D721Med (cell line): ENCODE results near the gene C2orf49.
A peak's percentile ranks its signal among the peaks of the same experiment; 100 is the strongest.
"Not testable (repeated sequence)": the region's sequence is repeated elsewhere in the genome, so short reads cannot be mapped to it uniquely, and the experiment has no call there.

Source experiments
- DNase-seq: peaks from one replicate; pipeline ENCODE4 v3.0.0; 2011; ENCODE audit warnings: low spot score; ENCODE audit not compliant: insufficient read length
- FAIRE-seq: peaks from 2 replicates; lab custom pipeline; 2011; peaks lifted over from hg19 to GRCh38; lab: Jason Lieb, UNC
- TF ChIP-seq, protein P1 (sequence below): IDR thresholded peaks from 2 replicates; pipeline ENCODE4 v1.5.1; 2012; ENCODE audit warnings: mild to moderate bottlenecking, control low read depth; ENCODE audit not compliant: insufficient read depth; ENCODE audit errors: missing control alignments

Gene C2orf49

DNA sequence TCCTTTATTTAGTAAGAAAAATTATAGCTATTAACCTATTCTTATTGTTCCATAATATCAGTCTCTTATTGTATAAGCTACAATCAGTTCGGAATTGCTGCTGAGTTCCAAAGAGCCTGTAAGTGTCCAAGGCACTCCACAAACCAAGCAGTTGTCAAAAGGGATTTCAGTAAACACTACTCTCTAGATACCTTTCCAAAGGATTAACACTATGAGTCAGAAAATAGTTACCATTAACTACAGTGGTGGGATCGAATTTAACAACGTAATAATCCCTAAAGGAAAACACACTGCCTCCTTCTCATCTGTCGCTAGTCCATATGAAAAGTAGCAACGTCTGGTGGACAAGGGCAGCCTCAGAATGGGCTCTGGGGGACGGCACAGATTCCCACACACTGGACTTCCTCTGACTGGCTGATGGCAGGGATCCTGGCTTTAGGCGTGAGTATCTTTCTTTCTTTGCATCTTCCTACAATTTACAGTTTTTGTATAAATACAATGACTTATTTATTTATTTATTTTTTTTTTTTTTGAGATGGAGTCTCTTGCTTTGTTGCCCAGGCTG lies 16.6 kb upstream of the C2orf49 start:
- TF ChIP-seq, protein P1, sequence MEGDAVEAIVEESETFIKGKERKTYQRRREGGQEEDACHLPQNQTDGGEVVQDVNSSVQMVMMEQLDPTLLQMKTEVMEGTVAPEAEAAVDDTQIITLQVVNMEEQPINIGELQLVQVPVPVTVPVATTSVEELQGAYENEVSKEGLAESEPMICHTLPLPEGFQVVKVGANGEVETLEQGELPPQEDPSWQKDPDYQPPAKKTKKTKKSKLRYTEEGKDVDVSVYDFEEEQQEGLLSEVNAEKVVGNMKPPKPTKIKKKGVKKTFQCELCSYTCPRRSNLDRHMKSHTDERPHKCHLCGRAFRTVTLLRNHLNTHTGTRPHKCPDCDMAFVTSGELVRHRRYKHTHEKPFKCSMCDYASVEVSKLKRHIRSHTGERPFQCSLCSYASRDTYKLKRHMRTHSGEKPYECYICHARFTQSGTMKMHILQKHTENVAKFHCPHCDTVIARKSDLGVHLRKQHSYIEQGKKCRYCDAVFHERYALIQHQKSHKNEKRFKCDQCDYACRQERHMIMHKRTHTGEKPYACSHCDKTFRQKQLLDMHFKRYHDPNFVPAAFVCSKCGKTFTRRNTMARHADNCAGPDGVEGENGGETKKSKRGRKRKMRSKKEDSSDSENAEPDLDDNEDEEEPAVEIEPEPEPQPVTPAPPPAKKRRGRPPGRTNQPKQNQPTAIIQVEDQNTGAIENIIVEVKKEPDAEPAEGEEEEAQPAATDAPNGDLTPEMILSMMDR, result no peak
- DNase-seq, result no peak
- FAIRE-seq, result peak; percentile 66

DNA sequence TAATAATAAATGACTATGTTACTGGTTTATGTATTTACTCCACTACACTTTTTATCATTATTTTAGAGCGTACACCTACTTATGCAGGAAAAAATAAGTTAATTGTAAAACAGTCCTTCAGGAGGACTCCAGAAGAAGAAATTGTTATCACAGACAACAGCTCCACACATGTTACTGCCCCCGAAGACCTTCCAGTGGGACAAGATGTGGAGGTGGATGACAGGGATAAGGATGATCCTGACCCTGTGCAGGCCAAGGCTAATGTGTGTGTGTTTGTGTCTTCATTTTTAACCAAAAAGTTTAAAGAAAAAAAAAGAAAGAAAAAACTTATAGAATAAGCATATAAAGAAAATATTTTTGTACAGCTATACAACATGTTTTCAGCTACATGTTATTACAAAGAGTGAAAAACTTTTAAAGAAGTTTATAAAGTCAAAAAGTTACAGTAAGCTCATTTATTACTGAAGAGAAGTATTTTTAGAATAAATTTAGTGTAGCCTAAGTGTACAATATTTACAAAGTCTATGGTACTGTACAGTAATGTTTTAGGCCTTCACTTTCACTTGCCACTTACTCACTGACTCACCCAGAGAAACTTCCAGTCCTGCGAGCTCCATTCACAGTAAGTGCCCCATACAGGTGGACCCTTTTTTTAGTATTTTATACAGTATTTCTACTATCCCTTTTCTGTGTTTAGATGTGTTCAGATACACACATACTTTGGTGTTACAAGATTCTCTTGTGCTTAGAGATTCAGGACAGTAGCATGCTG lies 15.3 kb upstream of the C2orf49 start:
- TF ChIP-seq, protein P1, result no peak
- FAIRE-seq, result no peak

DNA sequence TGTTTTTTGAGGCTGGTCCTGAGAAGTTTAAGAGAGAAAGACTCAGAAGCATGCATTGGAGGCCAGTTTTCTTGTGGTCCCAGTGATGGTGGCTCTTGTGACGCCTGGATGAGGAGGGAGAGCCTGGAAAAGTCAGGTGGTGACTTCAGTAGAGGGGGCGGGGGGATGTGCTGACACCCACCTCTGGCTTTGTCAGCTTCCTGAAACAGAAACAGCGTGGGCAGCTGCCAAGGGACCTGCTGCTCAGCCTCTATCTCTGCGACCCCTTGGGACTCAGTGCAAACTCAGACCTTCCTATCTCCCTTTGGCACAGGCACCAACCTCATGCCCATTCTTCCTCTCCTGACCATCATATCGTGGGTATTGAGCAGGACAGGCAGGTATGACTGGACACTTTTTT lies 14.2 kb upstream of the C2orf49 start:
- TF ChIP-seq, protein P1, result no peak
- FAIRE-seq (no peak), DNase-seq (no peak)

More for the DNA sequence above, 15.3 kb upstream of the C2orf49 start:
- no peak for DNase-seq

DNA sequence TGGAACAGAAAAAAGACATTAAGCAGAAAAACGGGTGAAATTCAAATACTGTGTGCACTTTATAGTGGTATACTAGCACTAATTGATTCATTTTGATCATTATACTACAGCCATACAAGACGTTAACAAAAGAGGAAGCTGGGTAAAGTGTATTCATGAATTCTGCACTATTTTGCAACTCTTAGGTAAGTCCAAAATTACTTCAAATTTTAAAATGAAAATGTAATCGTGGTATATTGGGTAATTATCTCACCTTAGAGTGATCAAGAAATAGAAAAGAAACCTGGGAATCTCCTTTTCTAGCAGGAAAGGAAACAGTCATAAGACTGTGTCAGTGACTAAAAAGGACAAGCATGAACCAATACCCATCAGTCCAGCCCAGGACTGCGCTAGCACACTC lies 13.2 kb upstream of the C2orf49 start:
- DNase-seq (no peak), FAIRE-seq (no peak)
- TF ChIP-seq, protein P1, result no peak

DNA sequence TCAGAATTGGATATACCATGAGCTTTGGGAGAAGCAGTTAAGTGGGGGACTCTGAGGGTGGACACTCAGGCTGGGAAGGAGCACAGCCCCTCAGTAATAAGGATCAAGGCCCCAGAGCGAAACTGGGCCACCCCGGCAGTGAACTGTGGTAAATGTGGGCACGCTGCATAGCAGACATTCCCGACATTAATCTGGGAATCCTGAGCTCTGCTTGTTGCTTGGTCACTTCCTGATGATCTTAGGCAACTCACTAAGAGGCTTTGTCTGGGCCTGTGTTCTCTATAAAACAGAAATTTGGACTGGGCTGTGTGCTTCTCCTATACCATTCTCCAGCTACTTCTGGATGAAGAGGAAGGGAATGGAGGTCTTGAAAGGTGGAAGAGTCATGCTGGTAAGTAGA lies 12.6 kb upstream of the C2orf49 start:
- no peak for DNase-seq
- FAIRE-seq, result no peak
- TF ChIP-seq, protein P1, result no peak

DNA sequence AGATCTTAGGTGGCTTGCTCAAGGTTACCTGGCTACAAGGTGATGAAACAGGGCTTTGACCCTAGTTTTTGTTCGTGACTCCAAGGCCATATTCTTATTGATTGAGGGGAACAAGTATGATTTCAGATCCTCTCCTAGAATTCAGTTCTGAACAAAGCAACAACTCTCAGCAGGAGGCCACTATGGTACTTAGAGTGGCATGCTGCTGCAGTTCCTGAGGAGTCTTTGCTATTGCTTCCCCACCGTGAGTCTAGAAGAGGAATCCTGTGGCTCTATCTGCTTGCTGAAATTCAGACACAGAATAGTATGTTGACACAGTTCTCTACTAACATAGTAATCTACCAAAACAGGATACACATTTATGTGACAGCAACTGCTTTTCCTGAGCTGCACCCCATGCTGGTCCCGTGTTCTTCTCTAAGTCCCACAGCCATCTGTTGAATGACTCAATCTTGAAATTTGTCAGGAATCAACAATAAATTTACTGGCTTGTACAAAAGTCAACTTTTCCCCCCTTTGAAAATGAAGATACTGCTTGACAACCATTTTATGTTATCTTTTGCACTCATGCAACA lies 11.9 kb upstream of the C2orf49 start:
- DNase-seq (no peak), FAIRE-seq (no peak)
- TF ChIP-seq, protein P1, result no peak

DNA sequence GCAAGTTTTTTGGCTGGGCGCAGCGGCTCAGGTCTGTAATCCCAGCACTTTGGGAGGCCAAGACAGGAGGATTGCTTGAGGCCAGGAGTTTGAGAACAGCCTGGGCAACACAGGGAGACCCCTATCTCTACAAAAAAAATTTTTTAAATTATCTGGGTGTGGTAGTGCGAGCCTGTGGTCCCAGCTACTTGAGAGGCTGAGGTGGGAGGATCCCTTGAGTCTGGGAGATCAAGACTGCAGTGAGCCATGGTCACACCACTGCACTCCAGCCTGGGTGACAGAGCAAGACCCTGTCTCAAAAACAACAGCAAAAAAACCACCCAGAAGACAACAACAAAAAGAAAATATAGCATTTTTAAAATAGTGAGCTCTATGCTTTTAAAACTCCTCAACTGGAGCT lies 10.1 kb upstream of the C2orf49 start:
- not testable (repeated sequence) for FAIRE-seq

More for the DNA sequence above, 10.1 kb upstream of the C2orf49 start:
- DNase-seq, result not testable (repeated sequence)
